HepG2 (cell line): ENCODE measurements around the gene IFNLR1. TPM values are rescaled to one million over a fixed set of nuclear protein-coding genes. Genes with fewer than 3 reads are reported as not detected.

Experiments
- AKAP8 ChIP-seq: sonication (generic); formaldehyde crosslinking; IDR thresholded peaks from 2 replicates; pipeline ENCODE4 v1.5.1; 2020; ENCODE audit warnings: mild to moderate bottlenecking, missing genetic modification reagents
- BRF2 ChIP-seq: sonication (generic); formaldehyde crosslinking; IDR thresholded peaks from 2 replicates; pipeline ENCODE4 v1.8.1; 2022; ENCODE audit warnings: mild to moderate bottlenecking, missing genetic modification reagents
- CHD4 ChIP-seq: fragments of 200-600 bp; sonication (generic); IDR thresholded peaks from 2 replicates; pipeline ENCODE4 v1.7.0; 2017; ENCODE audit warnings: mild to moderate bottlenecking, low read length, borderline replicate concordance
- ELF4 ChIP-seq: sonication (generic); formaldehyde crosslinking; IDR thresholded peaks from 2 replicates; pipeline ENCODE4 v1.5.0; 2020; ENCODE audit warnings: missing genetic modification reagents, mild to moderate bottlenecking, moderate library complexity, borderline replicate concordance
- FOXO1 ChIP-seq: sonication (generic); formaldehyde crosslinking; IDR thresholded peaks from 2 replicates; pipeline ENCODE4 v1.4.0; 2020; ENCODE audit warnings: missing genetic modification reagents
- FUBP1 ChIP-seq: sonication (generic); formaldehyde crosslinking; IDR thresholded peaks from 2 replicates; pipeline ENCODE4 v1.5.1; 2020; ENCODE audit warnings: missing genetic modification reagents, mild to moderate bottlenecking, borderline replicate concordance
- GPN1 ChIP-seq: sonication (generic); formaldehyde crosslinking; IDR thresholded peaks from 2 replicates; pipeline ENCODE4 v1.5.1; 2020; ENCODE audit warnings: missing genetic modification reagents, borderline replicate concordance
- GZF1 ChIP-seq: sonication (generic); formaldehyde crosslinking; IDR thresholded peaks from 2 replicates; pipeline ENCODE4 v1.5.1; 2020; ENCODE audit warnings: mild to moderate bottlenecking, missing genetic modification reagents
- HNF4G ChIP-seq, 2 experiments: sonication (generic) in 1 of 2; formaldehyde crosslinking in 1 of 2; IDR thresholded peaks; 2 replicates each; pipeline versions ENCODE4 v1.4.0 to v1.6.1; 2011 to 2020; ENCODE audit warnings: borderline replicate concordance in 2 of 2, low read depth in 2 of 2, mild to moderate bottlenecking in 2 of 2, low read length in 1 of 2, missing genetic modification reagents in 1 of 2, moderate library complexity in 1 of 2
- NBN ChIP-seq: fragments of 450-650 bp; conservative IDR thresholded peaks from 2 replicates; pipeline ENCODE4 v1.6.1; 2017
- PAF1 ChIP-seq: IDR thresholded peaks from 2 replicates; pipeline ENCODE4 v1.6.1; 2016; ENCODE audit warnings: missing genetic modification reagents, missing compliant biosample characterization
- POLR2A ChIP-seq, 2 experiments: IDR thresholded peaks; 2 replicates each; pipeline ENCODE4 v1.6.1; 2011; ENCODE audit warnings: low read depth in 2 of 2, low read length in 2 of 2, mild to moderate bottlenecking in 1 of 2, moderate library complexity in 1 of 2; ENCODE audit not compliant: insufficient read depth in 1 of 2
- ZNF280D ChIP-seq: sonication (generic); formaldehyde crosslinking; IDR thresholded peaks from 2 replicates; pipeline ENCODE4 v1.5.1; 2020; ENCODE audit warnings: mild to moderate bottlenecking, missing genetic modification reagents
- polyA plus RNA-seq, 8 experiments: library from polyadenylated mRNA; depleted of rRNA in 3 of 8; stranded (reverse) in 7 of 8; unstranded in 1 of 8; fragments of >200 nt; fragmentation: Illumina TruSeq in 4 of 8; extraction: Trizol in 4 of 8; gene quantifications; 2 replicates each; pipeline versions ENCODE4 v1.2.1 to v1.2.3, GENCODE V29; 2011 to 2016; ENCODE audit warnings: low read depth in 4 of 8, missing spikeins in 1 of 8, mixed read lengths in 1 of 8; ENCODE audit not compliant: insufficient read depth in 1 of 8
- total RNA-seq, 5 experiments: library from RNA; depleted of rRNA; stranded (reverse); fragments of >200 nt; fragmentation: Illumina TruSeq; extraction: Trizol; gene quantifications; 2 replicates each; pipeline ENCODE4 v1.2.3, GENCODE V29; 2016; ENCODE audit warnings: low read depth in 1 of 5
- TF ChIP-seq, protein P1 (sequence below): sonication (generic); formaldehyde crosslinking; IDR thresholded peaks from 2 replicates; pipeline ENCODE4 v1.4.0; 2020; ENCODE audit warnings: missing genetic modification reagents
- TF ChIP-seq, protein P2 (sequence below): sonication (generic); formaldehyde crosslinking; IDR thresholded peaks from 2 replicates; pipeline ENCODE4 v1.4.0; 2020; ENCODE audit warnings: missing genetic modification reagents, borderline replicate concordance
- TF ChIP-seq, protein P3 (sequence below): sonication (generic); formaldehyde crosslinking; IDR thresholded peaks from 2 replicates; pipeline ENCODE4 v1.4.0; 2020; ENCODE audit warnings: mild to moderate bottlenecking, low read depth, missing genetic modification reagents

Gene IFNLR1
- total and polyA plus RNA-seq, 2 of the 13 experiments (the other 11 are each of a cell fraction or from before 2014, with no cell fraction given) = 3.8 to 8.5 TPM

DNA sequence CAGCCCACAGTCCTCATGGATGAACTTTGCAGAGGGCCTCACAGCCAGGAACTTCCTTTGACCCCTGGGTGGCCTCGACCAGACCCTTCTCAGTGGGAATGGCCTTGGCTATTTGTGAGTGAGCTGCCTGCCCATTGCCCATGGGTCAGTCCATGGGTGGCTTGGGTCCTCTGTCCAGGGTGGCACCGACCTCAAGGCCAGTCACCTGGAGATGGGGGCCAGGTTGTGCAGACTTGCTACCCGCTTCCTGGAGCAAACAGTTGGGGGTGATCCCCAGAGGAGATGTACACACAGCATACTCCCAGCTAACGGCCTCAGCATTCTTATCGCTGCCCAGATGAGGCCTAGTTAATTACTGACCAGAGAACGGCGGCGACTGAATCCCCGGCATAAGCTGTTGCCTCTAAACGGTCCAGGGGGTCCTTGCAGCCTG is 23.1 kb upstream of the IFNLR1 start (continued):
- TF ChIP-seq, protein P1, sequence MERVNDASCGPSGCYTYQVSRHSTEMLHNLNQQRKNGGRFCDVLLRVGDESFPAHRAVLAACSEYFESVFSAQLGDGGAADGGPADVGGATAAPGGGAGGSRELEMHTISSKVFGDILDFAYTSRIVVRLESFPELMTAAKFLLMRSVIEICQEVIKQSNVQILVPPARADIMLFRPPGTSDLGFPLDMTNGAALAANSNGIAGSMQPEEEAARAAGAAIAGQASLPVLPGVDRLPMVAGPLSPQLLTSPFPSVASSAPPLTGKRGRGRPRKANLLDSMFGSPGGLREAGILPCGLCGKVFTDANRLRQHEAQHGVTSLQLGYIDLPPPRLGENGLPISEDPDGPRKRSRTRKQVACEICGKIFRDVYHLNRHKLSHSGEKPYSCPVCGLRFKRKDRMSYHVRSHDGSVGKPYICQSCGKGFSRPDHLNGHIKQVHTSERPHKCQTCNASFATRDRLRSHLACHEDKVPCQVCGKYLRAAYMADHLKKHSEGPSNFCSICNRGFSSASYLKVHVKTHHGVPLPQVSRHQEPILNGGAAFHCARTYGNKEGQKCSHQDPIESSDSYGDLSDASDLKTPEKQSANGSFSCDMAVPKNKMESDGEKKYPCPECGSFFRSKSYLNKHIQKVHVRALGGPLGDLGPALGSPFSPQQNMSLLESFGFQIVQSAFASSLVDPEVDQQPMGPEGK (CRISPR knock-in tag) = peak; percentile 60; the same call in 1 of the 2 replicates
- TF ChIP-seq FOXO1 (CRISPR knock-in tag) (no peak), AKAP8 (no peak), NBN (no peak), GPN1 (no peak), CHD4 (no peak), ELF4 (no peak), HNF4G (IDR thresholded peaks at IDR 0.05; ENCODE audit: borderline replicate concordance, low read depth, low read length) (no peak), HNF4G (CRISPR knock-in tag; IDR thresholded peaks at IDR 0.05; ENCODE audit: borderline replicate concordance, low read depth) (no peak), GZF1 (CRISPR knock-in tag) (no peak), ZNF280D (CRISPR knock-in tag) (peak; percentile 31; the same call in 1 of the 2 replicates), FUBP1 (CRISPR knock-in tag) (no peak), POLR2A (IDR thresholded peaks at IDR 0.05; ENCODE audit: insufficient read depth in 1 of 2, low read depth in 2 of 2, low read length in 2 of 2) (no peak), PAF1 (CRISPR knock-in tag) (no peak), BRF2 (no peak)
- TF ChIP-seq, protein P2, sequence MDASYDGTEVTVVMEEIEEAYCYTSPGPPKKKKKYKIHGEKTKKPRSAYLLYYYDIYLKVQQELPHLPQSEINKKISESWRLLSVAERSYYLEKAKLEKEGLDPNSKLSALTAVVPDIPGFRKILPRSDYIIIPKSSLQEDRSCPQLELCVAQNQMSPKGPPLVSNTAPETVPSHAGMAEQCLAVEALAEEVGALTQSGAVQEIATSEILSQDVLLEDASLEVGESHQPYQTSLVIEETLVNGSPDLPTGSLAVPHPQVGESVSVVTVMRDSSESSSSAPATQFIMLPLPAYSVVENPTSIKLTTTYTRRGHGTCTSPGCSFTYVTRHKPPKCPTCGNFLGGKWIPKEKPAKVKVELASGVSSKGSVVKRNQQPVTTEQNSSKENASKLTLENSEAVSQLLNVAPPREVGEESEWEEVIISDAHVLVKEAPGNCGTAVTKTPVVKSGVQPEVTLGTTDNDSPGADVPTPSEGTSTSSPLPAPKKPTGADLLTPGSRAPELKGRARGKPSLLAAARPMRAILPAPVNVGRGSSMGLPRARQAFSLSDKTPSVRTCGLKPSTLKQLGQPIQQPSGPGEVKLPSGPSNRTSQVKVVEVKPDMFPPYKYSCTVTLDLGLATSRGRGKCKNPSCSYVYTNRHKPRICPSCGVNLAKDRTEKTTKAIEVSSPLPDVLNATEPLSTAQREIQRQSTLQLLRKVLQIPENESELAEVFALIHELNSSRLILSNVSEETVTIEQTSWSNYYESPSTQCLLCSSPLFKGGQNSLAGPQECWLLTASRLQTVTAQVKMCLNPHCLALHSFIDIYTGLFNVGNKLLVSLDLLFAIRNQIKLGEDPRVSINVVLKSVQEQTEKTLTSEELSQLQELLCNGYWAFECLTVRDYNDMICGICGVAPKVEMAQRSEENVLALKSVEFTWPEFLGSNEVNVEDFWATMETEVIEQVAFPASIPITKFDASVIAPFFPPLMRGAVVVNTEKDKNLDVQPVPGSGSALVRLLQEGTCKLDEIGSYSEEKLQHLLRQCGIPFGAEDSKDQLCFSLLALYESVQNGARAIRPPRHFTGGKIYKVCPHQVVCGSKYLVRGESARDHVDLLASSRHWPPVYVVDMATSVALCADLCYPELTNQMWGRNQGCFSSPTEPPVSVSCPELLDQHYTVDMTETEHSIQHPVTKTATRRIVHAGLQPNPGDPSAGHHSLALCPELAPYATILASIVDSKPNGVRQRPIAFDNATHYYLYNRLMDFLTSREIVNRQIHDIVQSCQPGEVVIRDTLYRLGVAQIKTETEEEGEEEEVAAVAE (CRISPR knock-in tag) = no peak
- TF ChIP-seq, protein P3, sequence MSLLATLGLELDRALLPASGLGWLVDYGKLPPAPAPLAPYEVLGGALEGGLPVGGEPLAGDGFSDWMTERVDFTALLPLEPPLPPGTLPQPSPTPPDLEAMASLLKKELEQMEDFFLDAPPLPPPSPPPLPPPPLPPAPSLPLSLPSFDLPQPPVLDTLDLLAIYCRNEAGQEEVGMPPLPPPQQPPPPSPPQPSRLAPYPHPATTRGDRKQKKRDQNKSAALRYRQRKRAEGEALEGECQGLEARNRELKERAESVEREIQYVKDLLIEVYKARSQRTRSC (CRISPR knock-in tag) = no peak
